T-cell (primary cell): Measurements from ENCODE around the gene SLC26A11. TPM values are rescaled to one million over a fixed set of nuclear protein-coding genes. Genes with fewer than 3 reads are reported as not detected.

Experiments used
- total RNA-seq, 35 experiments: library from RNA in 6 of 35; stranded (reverse) in 6 of 35; fragments of 120-200 nt in 1 of 35; gene quantifications; one replicate each; pipeline versions ENCODE4 v1.2.1 to v1.2.4 and lab custom pipeline; 2013 to 2026

SLC26A11 gene
- total RNA-seq, 5 donors from 2014 or later (not counting 1 experiment from before 2014, with no cell fraction given) = 45.9 to 123 (median 112) TPM

Other genes starting within 250 kb of the SLC26A11 start
- 1 to 10 TPM; 1.9 to 6.1 (median 3.4) TPM for gene TBC1D16, start 184.6 kb upstream of the SLC26A11 start, total RNA-seq
- 1 to 10 TPM in 4 of 5 donors, under 1 TPM in 1; 0.70 to 3.1 (median 1.4) TPM for gene CCDC40, start 183.8 kb upstream of the SLC26A11 start, total RNA-seq
- gene GAA, start 118.8 kb upstream of the SLC26A11 start, total RNA-seq = 10 to 100 TPM; 32.0 to 47.2 (median 42.1) TPM
- gene EIF4A3, start 73.3 kb upstream of the SLC26A11 start, total RNA-seq = 100 to 1,000 TPM in 1 of 5 donors, 10 to 100 TPM in 4; 70.1 to 105 (median 71.4) TPM
- under 1 TPM in 2 of 5 donors, not detected in 3; 0.06 to 0.10 TPM for gene CARD14, start 50.4 kb upstream of the SLC26A11 start, total RNA-seq
- gene SGSH, start 94 bp upstream of the SLC26A11 start, total RNA-seq = 100 to 1,000 TPM; 133 to 197 (median 155) TPM
- 100 to 1,000 TPM; 433 to 628 (median 590) TPM for gene RNF213, start 40.4 kb downstream of the SLC26A11 start, total RNA-seq
- 10 to 100 TPM; 17.1 to 22.2 (median 21.1) TPM for gene ENDOV, start 194.7 kb downstream of the SLC26A11 start, total RNA-seq